GM12801 (cell line): ENCODE data around the gene NR4A1.

Experiments used
- TF ChIP-seq, protein P1 (sequence below): IDR thresholded peaks from one replicate; pipeline ENCODE4 v1.5.1; 2011; ENCODE audit warnings: control low read depth; ENCODE audit not compliant: insufficient read length; ENCODE audit errors: extremely low read depth

Gene NR4A1

DNA sequence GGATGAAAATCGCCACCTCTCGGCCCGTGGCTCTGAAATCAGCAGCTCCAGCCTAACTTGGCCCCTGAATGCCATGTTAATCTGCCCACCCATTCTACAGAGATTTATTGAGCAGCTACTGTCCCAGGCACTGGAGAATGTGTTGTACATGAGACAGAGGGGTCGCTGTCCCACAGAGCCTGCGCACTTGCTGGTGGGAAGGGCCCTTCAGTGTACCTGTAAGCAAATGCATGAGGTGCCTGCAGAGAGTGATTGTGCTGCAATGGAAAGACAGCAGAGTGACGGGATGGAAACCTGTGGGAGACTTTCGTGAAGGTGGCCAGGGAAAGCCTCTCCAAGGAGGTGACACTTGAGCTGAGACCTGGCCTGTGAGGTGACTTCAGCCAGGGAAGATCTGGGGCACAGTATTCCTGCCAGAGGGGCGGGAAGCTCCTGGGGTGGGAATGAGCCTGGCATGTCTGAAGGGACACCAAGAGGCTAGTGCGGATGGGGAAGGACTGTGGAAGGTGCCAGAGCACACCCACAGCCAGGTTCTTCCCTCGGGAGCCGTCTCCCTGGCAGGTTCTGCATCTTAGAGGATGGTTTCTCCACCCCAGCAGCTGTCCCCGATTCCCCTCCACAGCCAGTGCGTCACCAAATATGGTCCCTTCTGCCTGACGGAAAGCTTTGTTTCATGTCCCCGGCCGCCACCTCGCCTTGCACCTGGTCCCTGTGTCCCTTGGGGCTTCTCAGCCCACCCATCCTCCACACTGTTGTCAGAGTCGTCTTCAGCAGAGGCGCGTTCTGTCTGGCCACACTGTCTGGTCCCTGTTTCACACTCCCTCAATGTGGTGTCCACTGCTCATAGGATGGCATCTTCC is 36.9 kb downstream of the NR4A1 start:
- TF ChIP-seq, protein P1, sequence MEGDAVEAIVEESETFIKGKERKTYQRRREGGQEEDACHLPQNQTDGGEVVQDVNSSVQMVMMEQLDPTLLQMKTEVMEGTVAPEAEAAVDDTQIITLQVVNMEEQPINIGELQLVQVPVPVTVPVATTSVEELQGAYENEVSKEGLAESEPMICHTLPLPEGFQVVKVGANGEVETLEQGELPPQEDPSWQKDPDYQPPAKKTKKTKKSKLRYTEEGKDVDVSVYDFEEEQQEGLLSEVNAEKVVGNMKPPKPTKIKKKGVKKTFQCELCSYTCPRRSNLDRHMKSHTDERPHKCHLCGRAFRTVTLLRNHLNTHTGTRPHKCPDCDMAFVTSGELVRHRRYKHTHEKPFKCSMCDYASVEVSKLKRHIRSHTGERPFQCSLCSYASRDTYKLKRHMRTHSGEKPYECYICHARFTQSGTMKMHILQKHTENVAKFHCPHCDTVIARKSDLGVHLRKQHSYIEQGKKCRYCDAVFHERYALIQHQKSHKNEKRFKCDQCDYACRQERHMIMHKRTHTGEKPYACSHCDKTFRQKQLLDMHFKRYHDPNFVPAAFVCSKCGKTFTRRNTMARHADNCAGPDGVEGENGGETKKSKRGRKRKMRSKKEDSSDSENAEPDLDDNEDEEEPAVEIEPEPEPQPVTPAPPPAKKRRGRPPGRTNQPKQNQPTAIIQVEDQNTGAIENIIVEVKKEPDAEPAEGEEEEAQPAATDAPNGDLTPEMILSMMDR, result no peak

DNA sequence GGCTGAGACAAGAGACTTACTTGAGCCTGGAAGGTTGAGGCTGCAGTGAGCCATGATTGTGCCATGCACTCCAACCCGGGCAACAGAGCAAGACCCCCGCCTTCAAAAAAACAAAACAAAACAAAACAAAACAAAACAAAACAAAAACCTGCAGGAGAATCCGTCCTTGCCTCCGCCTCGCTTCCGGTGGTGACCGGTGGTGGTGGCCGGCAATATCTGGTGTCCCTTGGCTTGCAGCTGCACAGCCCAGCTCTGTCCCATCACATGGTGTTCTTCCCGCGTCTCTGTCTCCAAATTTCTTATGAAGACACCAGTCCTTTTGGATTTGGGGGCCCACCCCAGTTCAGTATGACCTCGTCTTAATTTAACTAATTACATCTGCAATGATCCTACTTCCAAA is 38.2 kb downstream of the NR4A1 start:
- TF ChIP-seq, protein P1, result no peak

DNA sequence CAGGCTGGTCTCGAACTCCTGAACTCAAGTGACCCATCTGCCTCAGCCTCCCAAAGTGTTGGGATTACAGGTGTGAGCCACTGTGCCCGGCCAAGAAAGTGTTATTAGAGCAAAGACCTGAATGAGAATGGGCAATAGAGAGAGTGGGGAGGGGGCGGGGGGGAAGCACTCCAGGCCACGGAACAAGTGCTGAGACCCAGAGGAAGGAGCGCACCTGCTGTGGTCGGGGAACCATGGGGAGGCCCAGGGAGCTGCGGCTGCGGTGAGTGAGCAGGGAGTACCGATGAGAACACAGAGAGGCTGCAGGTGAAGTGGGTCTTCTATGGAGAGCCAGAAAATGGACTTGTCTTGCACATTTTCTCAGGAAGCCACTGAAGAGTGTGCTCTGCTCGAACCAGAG is 39.0 kb downstream of the NR4A1 start:
- TF ChIP-seq, protein P1, result no peak

DNA sequence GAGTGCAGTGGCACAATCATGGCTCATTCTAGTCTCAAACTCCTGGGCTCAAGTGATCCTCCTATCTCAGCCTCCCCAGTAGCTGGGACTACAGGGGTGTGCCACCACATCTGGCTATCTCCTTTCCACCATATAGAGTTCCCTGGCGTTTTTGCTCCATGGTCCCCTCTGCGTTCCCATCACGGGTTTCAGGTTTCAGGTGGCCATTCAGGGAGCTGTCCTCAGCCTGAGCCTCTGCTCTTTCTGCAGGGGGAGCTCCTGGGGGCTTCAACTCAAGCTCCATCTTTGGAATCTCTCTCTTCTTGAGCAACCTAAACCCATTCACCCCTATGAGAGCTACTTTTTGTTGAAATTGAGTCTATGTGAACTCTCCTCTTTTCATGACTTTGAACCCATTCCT is 39.8 kb downstream of the NR4A1 start:
- TF ChIP-seq, protein P1, result no peak

DNA sequence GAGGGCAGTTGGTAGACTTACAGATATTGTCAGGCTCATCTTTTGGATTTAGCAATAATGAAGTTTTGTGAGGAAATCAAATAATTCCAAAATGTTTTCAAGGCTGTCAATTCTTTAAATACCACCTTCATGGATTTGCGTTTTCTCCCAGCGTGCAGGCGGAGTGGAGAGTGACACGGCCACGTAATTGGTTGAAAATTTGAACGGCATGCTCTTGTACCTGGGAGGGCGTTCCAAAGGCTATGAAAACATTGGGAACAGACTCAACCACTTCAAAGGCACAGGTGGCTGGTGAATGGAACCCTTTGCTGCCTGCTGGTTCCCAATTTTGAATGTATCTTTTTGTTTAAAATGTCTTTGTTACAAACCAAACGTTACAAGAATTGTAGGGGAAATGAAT is 40.6 kb downstream of the NR4A1 start:
- TF ChIP-seq, protein P1, result no peak

DNA sequence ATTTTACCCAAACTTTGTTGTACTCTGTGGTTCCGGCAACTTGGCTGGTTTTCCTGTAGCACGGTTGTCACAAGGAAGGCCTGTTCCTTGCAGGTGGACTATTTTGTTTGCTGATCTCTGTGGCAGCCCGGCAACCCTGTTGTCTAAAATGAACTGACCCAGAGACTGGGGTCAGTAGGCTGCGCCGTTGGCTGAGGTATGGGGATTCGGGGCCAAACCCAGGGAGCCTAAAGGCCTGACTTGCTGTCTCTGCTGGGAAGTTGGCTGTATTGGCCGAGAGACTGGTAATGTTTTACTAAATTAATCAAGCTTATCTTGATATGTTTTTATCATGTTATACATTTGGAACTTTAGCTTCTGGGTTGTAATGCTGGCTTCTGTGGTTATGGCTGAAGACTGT is 42.1 kb downstream of the NR4A1 start:
- TF ChIP-seq, protein P1, result no peak

DNA sequence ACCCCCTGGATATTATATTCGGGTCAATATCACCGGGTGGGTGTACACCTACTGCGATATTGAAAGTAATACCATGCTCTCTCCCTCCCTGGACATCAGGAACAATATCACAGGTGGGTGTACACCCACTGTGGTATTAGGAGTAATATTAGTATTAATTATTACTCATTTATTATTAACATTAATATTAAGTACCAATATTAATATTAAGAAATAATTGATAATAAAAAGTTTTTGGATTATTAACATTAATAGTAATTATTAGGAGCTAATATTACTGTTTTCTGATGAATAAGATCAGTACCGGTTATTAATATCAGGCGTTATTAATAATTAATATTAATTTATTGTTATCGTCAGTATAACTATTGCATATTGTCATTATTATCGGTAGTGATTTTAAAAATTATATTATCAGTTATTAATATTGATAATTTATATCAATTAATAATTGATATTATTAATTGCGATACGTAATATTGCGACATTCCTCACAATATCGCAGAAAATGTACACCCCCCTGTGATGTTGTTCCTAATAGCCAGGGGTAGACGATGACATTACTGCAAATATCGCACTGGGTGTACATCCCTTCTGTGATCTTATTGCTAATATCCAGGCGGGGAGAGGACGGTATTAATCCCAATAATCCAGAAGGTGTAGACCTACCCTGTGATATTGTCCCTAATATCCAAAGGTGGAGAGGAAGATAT is 45.2 kb downstream of the NR4A1 start:
- TF ChIP-seq, protein P1, result no peak
